AG09319 (cell line): ENCODE measurements around the gene SOX1.

Source experiments
- DNase-seq: peaks from one replicate; pipeline ENCODE4 v3.0.0-alpha.2; 2010; ENCODE audit warnings: low read depth; ENCODE audit errors: extremely low read depth
- CTCF ChIP-seq: IDR thresholded peaks from 2 replicates; pipeline ENCODE4 v1.5.1; 2011; ENCODE audit warnings: low read depth, mild to moderate bottlenecking, inconsistent platforms, low read length, moderate library complexity

SOX1 gene

GRCh38 chr13:112072534-112073244, 5.7 kb downstream of the SOX1 start:
- no peak for DNase-seq
- no peak for TF ChIP-seq CTCF

GRCh38 chr13:112073245-112074138, 6.5 kb downstream of the SOX1 start:
- TF ChIP-seq CTCF, result no peak
- DNase-seq, result no peak

- TF ChIP-seq CTCF, result no peak
- no peak for DNase-seq
Observed at GRCh38 chr13:112074139-112074865, 7.4 kb downstream of the SOX1 start.

- no peak for TF ChIP-seq CTCF
- DNase-seq, result no peak
Observed at GRCh38 chr13:112077729-112078128, 10.8 kb downstream of the SOX1 start.

GRCh38 chr13:112078216-112078615, 11.3 kb downstream of the SOX1 start:
- no peak for TF ChIP-seq CTCF
- DNase-seq, result no peak

- no peak for DNase-seq
- TF ChIP-seq CTCF, result no peak
Observed at GRCh38 chr13:112078879-112079531, 12.1 kb downstream of the SOX1 start.
